Activated CD8-positive, alpha-beta memory T cell treated with anti-CD3 and anti-CD28 coated beads for 48 hours (primary cell): ENCODE results near the gene RAP1GAP2.
"Not testable (repeated sequence)": the region's sequence is repeated elsewhere in the genome, so short reads cannot be mapped to it uniquely, and the experiment has no call there.

Source experiments
- DNase-seq, 3 experiments: peaks; one replicate each; pipeline ENCODE4 v3.0.0-alpha.2; 2020; ENCODE audit warnings: low read depth in 2 of 3, low spot score in 2 of 3

The RAP1GAP2 gene

GRCh38 chr17:2814049-2814448 is 17.8 kb downstream of the RAP1GAP2 start:
- no peak for DNase-seq

GRCh38 chr17:2814481-2815341 is 18.5 kb downstream of the RAP1GAP2 start:
- DNase-seq = peak; percentile 53 to 71 (median 66)

GRCh38 chr17:2815781-2816185 is 19.5 kb downstream of the RAP1GAP2 start:
- DNase-seq = no peak

GRCh38 chr17:2816688-2817087 is 20.4 kb downstream of the RAP1GAP2 start:
- no peak for DNase-seq

GRCh38 chr17:2819294-2819693 is 23.1 kb downstream of the RAP1GAP2 start:
- DNase-seq = not testable (repeated sequence)

GRCh38 chr17:2819921-2820501 is 23.8 kb downstream of the RAP1GAP2 start:
- no peak for DNase-seq

GRCh38 chr17:2821868-2822267 is 25.6 kb downstream of the RAP1GAP2 start:
- DNase-seq = no peak

DNA sequence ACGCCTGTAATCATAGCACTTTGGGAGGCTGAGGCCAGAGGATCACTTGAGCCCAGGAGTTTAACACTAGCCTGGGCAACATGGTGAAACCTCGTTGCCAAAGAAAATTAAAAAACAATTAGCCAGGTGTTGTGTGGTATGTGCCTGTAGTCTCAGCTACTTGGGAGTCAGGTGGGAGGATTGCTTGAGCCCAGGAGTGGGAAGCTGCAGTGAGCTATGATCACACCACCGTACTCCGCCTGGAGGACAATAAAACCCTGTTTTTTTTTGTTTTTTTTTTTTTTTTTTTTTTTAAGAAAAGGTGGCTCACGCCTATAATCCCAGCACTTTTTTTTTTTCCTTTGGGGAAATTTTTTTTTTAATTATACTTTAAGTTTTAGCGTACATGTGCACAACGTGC is 26.1 kb downstream of the RAP1GAP2 start:
- no peak for DNase-seq

DNA sequence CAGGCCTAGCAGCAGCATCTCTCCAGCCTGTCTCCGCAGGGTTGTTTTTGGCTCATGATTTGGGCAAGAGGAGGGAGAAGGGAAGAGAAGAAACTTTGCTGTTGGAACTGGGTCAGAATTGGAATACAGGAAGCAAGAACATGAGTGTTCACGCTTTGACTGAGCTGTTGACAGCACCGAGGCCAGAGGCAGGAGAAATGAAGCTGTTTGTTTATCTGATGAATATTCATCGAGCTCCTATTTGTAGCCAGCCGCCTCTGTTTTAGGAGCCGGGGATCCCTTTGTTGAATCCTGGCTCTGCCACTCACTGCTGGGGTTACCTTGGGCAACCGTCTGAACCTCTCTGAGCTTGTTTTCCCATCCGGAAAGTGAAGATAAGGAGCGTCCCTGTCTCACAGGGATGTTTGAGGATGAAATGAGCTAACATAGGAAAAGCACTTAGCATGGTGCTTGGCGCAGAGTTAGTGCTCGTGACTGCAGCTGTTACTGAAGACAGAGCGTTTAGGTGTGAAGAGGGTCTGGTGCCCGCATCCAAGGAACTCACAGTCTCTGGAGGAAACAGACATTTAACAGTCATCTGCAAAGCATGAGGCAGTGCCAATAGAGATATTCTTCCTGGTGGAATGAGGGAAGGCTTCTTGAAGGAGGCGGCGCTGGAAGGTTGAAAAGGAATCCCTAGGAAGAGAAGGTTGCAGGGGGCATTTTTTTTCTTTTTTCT is 29.2 kb downstream of the RAP1GAP2 start:
- no peak for DNase-seq

- peak; percentile 43 to 90 (median 84) for DNase-seq
Observed at GRCh38 chr17:2828397-2829038, 32.3 kb downstream of the RAP1GAP2 start.

GRCh38 chr17:2830678-2831077 is 34.4 kb downstream of the RAP1GAP2 start:
- no peak for DNase-seq

GRCh38 chr17:2835780-2836179 is 39.5 kb downstream of the RAP1GAP2 start:
- no peak for DNase-seq

DNA sequence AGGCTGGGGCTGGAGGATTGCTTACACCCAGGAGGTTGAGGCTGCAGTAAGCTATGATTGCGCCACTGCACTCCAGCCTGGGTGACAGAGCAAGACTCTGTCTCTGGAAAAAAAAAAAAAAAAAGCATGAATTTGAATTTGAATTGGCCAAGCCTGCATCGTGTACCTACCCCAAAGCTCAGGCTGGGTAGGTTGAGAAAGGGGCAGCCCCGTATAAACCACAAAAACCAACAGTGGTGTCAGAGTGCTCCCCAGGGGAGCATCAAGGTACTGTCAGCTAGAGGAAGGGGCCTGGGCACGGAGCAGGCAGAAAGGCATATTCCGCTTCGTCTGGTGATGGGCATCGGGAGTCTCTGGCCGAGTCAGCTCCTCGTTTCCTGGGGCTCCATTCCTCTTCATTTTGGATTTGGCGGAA is 40.9 kb downstream of the RAP1GAP2 start:
- DNase-seq = peak in 1 of 3 experiments; percentile 25

GRCh38 chr17:2841606-2842005 is 45.4 kb downstream of the RAP1GAP2 start:
- no peak for DNase-seq

DNA sequence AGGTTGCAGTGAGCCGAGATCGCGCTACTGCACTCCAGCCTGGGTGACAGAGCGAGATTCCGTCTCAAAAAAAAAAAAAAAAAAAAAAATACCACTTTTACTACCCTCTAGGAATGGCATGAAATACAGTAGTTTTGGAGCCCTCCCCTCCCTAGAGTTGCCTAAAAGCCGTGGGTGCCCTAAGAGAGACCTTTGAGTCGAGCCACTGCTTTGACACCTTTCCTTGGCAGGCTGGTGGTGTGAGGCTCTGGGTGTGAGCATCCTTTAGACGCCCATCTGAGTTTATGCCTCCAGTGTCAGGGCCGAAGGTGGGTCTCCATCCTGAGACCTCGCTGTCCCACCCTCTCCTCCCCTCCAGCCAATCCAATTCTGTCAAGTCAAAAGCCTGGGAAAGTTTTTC is 46.2 kb downstream of the RAP1GAP2 start:
- DNase-seq = no peak

DNA sequence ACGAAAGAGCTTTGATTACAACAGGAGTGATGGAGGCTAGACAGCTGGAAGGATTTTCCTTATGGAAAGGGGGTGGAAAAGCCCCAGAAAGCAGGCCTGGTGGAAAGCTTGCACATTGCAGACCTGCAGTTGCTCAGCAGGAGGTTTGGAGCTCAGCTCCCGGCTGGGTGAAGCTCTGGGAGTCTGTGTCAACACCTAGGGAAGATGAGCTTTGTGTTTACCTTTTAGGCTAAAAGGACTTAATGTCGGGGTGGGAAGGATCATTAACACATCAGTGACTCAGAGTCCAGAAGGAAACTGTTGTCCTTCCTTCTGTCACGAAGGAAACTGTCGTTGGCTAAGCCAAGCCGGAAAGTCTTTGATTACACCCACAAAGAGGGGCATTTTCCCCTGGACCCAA is 48.2 kb downstream of the RAP1GAP2 start:
- DNase-seq = no peak

GRCh38 chr17:2847381-2848333 is 51.4 kb downstream of the RAP1GAP2 start:
- no peak for DNase-seq

GRCh38 chr17:2849327-2849670 is 53.1 kb downstream of the RAP1GAP2 start:
- no peak for DNase-seq

- no peak for DNase-seq
Observed at GRCh38 chr17:2850991-2851390, 54.8 kb downstream of the RAP1GAP2 start.

GRCh38 chr17:2851615-2852014 is 55.4 kb downstream of the RAP1GAP2 start:
- DNase-seq = no peak
